Loucy (cell line): ENCODE measurements around the gene NDUFA5.
A peak's percentile ranks its signal among the peaks of the same experiment; 100 is the strongest.

Source experiments
- H2AFZ ChIP-seq: fragments of 200-600 bp; sonication (generic); 2 replicates; pipeline ENCODE4 v1.6.0; 2016; ENCODE audit warnings: antibody characterized with exemption, mild to moderate bottlenecking, low read length, moderate library complexity
- H3F3A ChIP-seq: fragments of 200-600 bp; 2 replicates; pipeline ENCODE4 v1.6.0; 2016; ENCODE audit warnings: antibody characterized with exemption, low read depth, mild to moderate bottlenecking
- H3K27me3 ChIP-seq: fragments of 200-600 bp; sonication (generic); 2 replicates; pipeline ENCODE4 v1.6.1; 2014; ENCODE audit warnings: low read length, mild to moderate bottlenecking; ENCODE audit not compliant: insufficient read depth, poor library complexity, severe bottlenecking
- H3K36me3 ChIP-seq: fragments of 200-600 bp; sonication (generic); 2 replicates; pipeline ENCODE4 v1.6.1; 2016; ENCODE audit warnings: low read length; ENCODE audit not compliant: insufficient read depth
- H3K4me1 ChIP-seq: fragments of 200-600 bp; sonication (generic); 2 replicates; pipeline ENCODE4 v1.5.1; 2014; ENCODE audit warnings: low read length, mild to moderate bottlenecking; ENCODE audit not compliant: insufficient read depth, poor library complexity, severe bottlenecking
- H3K4me2 ChIP-seq: fragments of 200-600 bp; sonication (generic); 2 replicates; pipeline ENCODE4 v1.6.0; 2014; ENCODE audit warnings: antibody characterized with exemption, low read length, low read depth, mild to moderate bottlenecking; ENCODE audit not compliant: poor library complexity, severe bottlenecking
- H3K4me3 ChIP-seq: fragments of 200-600 bp; sonication (generic); 2 replicates; pipeline ENCODE4 v1.5.1; 2014; ENCODE audit warnings: low read length, mild to moderate bottlenecking, mixed read lengths; ENCODE audit not compliant: poor library complexity, severe bottlenecking
- H3K79me2 ChIP-seq: fragments of 200-600 bp; sonication (generic); 2 replicates; pipeline ENCODE4 v1.6.1; 2014; ENCODE audit warnings: low read length; ENCODE audit not compliant: insufficient read depth
- H3K9ac ChIP-seq: fragments of 200-600 bp; sonication (generic); 2 replicates; pipeline ENCODE4 v1.6.0; 2014; ENCODE audit warnings: mild to moderate bottlenecking, low read depth, low read length, moderate library complexity; ENCODE audit not compliant: poor library complexity, severe bottlenecking
- H3K9me2 ChIP-seq: fragments of 200-600 bp; sonication (generic); replicated peaks from 2 replicates; pipeline ENCODE4 v1.6.1; 2016; ENCODE audit warnings: low read depth, low read length, mixed read lengths
- H3K9me3 ChIP-seq: fragments of 200-600 bp; sonication (generic); 2 replicates; pipeline ENCODE4 v1.6.1; 2014; ENCODE audit warnings: mild to moderate bottlenecking, antibody characterized with exemption, low read length, low read depth; ENCODE audit not compliant: insufficient read depth
- H4K20me1 ChIP-seq: fragments of 200-600 bp; sonication (generic); 2 replicates; pipeline ENCODE4 v1.6.0; 2014; ENCODE audit warnings: antibody characterized with exemption, low read length, mild to moderate bottlenecking; ENCODE audit not compliant: insufficient read depth, poor library complexity, severe bottlenecking
- CTCF ChIP-seq: fragments of 200-600 bp; sonication (generic); conservative IDR thresholded peaks from 2 replicates; pipeline ENCODE4 v1.5.1; 2014; ENCODE audit warnings: mild to moderate bottlenecking, antibody characterized with exemption, low read length
- EZH2phosphoT487 ChIP-seq: fragments of 200-600 bp; IDR thresholded peaks from 2 replicates; pipeline ENCODE4 v1.6.1; 2018; ENCODE audit warnings: antibody characterized with exemption, mild to moderate bottlenecking, moderate library complexity, borderline replicate concordance

NDUFA5 gene

DNA sequence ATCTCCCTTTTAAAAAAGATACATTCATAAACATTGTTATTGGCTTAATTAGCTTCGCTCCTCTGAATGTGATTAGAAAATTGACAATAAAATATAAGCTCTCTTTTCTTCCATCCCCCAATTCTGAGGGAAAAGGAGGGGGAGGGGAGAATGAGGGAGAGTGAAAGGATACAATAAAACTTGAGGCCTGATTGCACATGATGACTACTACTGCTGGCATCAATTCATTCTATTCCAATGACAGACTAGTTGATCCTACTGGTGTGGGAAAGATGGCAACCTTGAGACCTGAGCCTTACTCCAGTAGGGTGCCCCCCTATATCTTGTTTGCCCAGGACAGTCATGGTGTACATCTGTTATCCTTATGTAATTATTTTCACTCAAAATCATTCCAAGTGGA, 18.7 kb downstream of the NDUFA5 start:
- Histone ChIP-seq H3K9ac (no peak overlapping the region), H3K36me3 (peaks cover 9% of the 10 kb centered on the region; the same call in 1 of the 2 replicates), H4K20me1 (peaks cover 3% of the 10 kb centered on the region), H3K9me3 (no peaks in the 10 kb centered on the region), H2AFZ (no peak overlapping the region), H3K9me2 (no peaks in the 10 kb centered on the region), H3F3A (no peaks in the 10 kb centered on the region), H3K4me1 (no peaks in the 10 kb centered on the region), H3K4me3 (no peak overlapping the region), H3K79me2 (no peaks in the 10 kb centered on the region), H3K27me3 (no peaks in the 10 kb centered on the region), H3K4me2 (no peak overlapping the region)
- TF ChIP-seq CTCF (no peak), EZH2phosphoT487 (no peak)

DNA sequence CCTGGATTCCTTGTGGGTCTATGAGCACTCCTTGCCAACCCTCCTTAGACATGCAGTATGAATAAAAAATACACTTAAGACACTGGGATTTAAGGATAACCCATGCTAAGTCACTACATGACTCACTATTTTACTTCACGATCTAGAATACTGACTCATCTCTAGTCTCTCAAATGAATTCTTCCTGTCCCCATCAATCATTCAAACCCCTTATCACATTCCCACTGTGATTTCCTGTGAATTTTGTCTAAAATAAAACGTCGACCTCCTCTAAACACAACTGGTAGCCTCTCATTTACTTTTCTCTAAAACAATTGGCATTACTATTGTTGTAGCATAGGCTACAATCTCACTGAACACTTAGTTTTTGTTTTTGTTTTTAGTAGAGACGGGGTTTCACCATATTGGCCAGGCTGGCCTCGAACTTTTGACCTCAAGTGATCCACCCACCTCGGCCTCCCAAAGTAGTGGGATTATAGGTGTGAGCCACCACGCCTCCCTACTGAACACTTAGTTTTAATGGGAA, 19.4 kb downstream of the NDUFA5 start:
- peaks cover 5% of the 10 kb centered on the region; the same call in 1 of the 2 replicates for H3K36me3 ChIP-seq
- H2AFZ ChIP-seq = no peak overlapping the region
- no peaks in the 10 kb centered on the region for H3K9me2 ChIP-seq
- H3K9ac ChIP-seq = no peak overlapping the region
- no peaks in the 10 kb centered on the region for H3K9me3 ChIP-seq
- peaks cover 3% of the 10 kb centered on the region for H4K20me1 ChIP-seq
- TF ChIP-seq CTCF (no peak), EZH2phosphoT487 (no peak)
- H3K4me2 ChIP-seq = no peak overlapping the region
- H3K4me1 ChIP-seq = no peaks in the 10 kb centered on the region
- H3K27me3 ChIP-seq = no peaks in the 10 kb centered on the region
- H3K79me2 ChIP-seq = no peaks in the 10 kb centered on the region
- H3K4me3 ChIP-seq = no peak overlapping the region
- no peaks in the 10 kb centered on the region for H3F3A ChIP-seq

GRCh38 chr7:123537026-123537642, 20.5 kb downstream of the NDUFA5 start:
- Histone ChIP-seq H3K36me3 (peaks cover 5% of the 10 kb centered on the region; the same call in 1 of the 2 replicates), H2AFZ (no peak overlapping the region), H4K20me1 (peaks cover 3% of the 10 kb centered on the region), H3K27me3 (no peaks in the 10 kb centered on the region), H3F3A (no peaks in the 10 kb centered on the region), H3K9me2 (no peaks in the 10 kb centered on the region), H3K4me2 (no peak overlapping the region), H3K4me3 (no peak overlapping the region), H3K79me2 (no peaks in the 10 kb centered on the region), H3K4me1 (no peaks in the 10 kb centered on the region), H3K9me3 (no peaks in the 10 kb centered on the region), H3K9ac (no peak overlapping the region)
- TF ChIP-seq EZH2phosphoT487 (no peak), CTCF (peak; percentile 54)
